Tibial nerve (tissue), 3 donors: Measurements from ENCODE around the gene PRDM5.

ENCODE experiments used
- CTCF ChIP-seq, 5 experiments: fragments of 200-600 bp in 3 of 5; fragments of 450-650 bp in 2 of 5; sonication (generic) in 3 of 5; IDR thresholded peaks; one replicate each; pipeline ENCODE4 v1.5.1; 2016 to 2019; ENCODE audit warnings: antibody characterized with exemption in 5 of 5, mild to moderate bottlenecking in 3 of 5, moderate library complexity in 2 of 5
- POLR2A ChIP-seq, 2 donors: fragments of 450-650 bp; IDR thresholded peaks; one replicate each; pipeline ENCODE4 v1.6.1; 2017; ENCODE audit warnings: antibody characterized with exemption in 2 of 2, mild to moderate bottlenecking in 2 of 2, moderate library complexity in 2 of 2

GRCh38 chr4:120821977-120822376 is 100.5 kb downstream of the PRDM5 start:
- no peak for TF ChIP-seq CTCF (IDR thresholded peaks at IDR 0.05)
- TF ChIP-seq POLR2A (IDR thresholded peaks at IDR 0.05): no peak
